ENCODE data around the gene VPREB3.
A peak's percentile ranks its signal among the peaks of the same experiment; 100 is the strongest.

Gene VPREB3

DNA sequence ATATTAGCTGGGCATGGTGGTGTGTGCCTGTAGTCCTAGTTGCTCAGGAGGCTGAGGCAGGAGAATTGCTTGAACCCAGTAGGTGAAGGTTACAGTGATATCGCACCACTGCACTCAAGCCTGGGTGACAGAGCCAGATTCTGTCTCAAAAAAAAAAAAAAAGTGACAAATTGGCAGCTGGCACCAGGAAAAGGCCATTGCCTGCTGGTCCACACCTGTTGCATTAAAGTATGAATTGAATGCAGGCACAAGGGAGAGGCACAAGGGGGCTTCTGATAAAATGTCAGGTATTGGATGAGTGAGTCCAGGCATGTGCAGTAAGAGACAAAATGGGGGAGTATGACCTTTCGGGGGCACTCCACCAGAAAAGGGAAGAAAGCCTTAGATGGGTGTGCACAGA is 31.5 kb downstream of the VPREB3 start:
- no peak for DNase-seq

DNA sequence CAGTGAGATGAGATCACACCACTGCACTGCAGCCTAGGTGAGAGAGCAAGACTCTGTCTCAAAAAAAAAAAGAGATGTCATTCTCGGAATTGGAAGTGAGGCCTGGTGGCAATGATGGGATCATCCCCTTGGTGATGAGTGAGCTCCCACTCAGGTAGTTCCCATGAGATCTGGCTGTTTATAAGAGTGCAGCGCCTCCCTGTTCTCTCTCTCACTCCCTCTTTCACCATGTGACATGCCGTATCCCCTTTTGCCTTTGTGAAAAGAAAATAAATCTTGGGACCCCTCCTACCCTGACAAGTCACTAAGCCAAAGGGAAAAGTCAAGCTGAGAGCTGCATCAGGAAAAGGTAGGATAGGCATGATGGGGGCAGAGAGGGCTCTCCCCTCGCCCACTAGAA is 32.1 kb downstream of the VPREB3 start:
- no peak for DNase-seq

DNA sequence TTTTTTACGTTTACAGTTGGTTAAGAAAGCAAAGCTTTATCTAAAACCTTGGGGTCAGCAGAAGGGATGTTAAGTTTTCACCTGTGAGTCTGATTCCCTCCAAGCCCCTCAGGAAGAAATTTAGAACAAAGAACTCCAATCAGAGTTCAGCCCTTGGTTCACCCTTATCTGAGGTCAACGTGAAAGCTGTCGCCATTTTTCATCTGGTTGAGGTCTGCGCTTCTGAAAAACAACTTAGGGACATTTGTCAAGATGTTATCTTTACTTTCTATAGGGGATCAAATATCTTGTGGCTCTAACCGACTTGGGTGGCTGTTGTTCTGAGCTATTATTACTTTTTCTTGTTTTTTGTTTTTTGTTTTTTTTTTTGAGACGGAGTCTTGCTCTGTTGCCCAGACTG is 33.4 kb downstream of the VPREB3 start:
- DNase-seq, result no peak

DNA sequence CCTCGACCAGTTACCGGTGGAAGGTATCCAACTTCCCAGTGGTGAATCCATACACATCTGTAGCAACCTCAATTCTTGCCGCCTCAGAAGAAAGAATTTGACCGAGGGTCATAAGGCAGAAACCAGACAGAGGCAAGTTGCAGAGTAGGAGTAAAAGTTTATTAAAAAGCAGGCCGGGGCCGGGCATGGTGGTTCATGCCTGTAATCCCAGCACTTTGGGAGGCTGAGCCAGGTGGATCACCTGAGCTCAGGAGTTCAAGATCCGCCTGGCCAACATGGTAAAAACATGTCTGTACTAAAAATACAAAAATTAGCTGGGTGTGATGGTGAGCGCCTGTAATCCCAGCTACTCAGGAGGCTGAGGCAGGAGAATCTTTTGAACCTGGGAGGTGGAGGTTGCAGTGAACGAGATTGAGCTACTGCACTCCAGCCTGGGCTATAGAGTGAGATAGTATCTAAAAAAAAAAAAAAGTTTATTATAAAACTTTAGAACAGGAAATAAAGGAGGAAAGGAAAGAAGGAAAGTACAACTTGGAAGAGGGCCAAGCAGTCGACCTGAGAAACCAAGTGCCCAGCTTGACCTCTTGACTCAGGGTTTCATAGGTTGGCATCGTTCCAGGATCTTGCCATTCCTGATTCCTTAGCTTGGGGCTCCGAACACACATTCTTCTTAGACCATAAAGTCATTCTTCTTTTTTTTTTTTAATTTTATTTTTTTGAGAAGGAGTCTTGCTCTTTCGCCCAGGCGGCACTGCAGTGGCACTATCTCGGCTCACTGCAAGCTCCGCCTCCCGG is 35.7 kb downstream of the VPREB3 start:
- DNase-seq, result no peak

DNA sequence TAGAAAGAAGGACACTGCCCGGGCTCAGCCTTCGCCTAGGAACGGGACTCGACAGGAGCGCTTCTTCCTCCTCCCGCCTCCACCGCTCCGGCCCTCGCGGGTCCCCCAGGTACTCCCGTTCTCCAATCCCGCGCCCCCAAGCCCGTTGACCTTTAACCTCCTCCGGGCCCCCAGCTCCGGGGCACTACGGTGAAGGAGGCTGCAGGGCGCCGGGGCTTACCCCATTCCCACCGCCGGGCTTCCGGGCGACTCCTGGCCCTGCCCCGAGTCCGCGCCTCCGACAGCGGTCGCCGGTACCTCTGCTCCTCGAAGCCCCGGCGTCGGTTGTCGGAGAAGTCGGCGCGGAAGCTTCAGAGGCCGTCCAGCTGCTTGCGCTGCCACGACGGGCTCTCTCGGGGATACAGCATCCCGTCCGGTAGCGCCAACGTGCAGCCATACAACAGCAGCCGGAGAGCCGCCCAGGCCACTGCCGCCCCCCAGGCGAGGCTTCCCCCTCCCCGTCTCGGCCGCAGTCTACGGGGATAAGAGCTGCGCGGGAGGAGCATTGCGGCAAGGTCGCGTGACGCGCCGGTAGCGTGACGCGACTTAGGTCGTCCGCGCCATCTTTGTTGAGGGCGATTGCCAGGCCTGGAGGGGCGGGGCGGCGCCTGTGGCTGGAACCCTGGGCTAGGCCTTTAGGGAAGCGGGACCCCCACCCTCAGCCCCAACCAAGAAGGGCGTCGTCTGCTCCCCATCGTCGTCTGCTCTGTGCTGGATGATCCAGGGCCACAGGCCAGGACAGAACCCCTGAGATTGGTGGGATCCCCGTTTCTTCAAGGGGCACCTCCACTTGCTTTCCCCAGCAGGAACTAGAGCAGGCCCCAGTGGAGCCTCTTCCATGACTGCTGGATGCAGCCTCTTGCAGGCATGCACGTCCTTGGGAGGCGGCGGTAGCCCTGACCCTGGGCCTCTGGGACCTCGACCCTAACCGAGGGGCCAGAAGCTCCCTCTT is 37.1 kb downstream of the VPREB3 start:
- DNase-seq, result peak; percentile 81 to 86

DNA sequence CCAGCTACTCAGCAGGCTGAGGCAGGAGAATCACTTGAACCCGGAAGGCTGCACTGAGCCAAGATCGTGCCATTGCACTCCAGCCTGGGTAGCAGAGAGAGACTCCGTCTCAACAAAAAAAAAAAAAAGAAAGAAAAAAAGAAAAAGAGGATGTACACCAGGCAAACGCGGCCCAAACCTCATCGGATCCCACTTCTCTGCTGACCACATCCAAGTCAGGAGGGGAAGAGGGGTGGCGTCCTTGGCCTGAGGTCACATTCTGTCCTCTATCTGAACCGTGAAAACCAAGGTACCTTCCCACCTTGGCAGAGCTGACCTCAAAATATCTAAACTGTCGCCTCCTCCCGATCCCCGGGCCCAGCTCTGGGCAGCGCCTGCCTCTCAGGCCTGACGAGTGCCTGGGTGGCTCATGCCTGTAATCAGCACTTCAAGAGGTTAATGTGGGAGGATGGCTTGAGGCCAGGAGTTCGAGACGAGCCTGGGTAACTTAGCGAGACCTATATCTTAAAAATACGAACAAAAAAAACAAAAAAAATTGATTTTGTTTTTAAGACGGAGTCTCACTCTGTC is 38.3 kb downstream of the VPREB3 start:
- DNase-seq, result no peak

DNA sequence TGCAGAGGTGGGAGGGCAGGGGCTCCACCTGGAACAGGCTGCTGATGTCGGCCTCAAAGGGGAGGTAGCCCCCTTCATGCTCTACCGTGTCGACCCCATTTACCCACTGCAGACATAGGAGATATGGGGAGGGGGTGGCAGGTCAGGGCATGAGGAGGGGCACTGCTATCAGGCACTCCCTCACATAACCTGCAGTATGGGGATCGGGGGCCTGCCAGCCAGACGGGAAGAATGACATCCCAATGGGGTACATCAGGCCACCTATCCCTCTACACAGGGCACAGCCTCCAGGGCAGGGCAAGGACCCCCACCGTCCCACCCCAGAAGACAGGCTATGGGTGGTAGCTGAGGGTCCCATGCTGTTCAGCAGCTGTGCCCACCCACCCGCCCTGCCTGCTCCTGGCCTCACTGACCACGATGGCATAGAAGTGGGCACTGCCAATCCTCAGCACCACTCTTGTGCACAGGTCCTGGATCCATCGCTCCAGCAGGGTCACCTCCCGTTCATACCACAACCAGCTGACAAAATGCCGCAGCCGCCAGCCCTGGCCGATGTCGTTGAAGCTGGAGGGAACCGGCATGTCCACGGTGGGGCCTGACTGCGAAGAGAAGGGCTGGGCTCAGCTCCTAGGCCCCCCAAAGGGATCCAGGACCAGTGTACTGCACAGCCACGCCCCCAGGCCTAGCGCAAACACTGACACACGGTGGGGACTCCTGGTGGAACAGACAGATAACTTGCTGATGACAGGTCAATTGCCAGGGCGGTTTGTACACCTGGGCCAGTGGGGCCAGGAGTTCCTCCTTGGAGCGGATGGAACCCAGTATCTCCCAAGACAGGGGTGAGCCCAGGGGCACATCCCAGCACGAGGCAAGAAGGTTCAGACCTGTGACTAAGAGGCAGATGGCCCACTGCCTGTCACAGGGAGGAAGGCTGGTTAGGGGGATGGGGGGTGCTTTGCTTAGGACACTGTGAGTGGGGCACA is 39.3 kb downstream of the VPREB3 start:
- no peak for DNase-seq

DNA sequence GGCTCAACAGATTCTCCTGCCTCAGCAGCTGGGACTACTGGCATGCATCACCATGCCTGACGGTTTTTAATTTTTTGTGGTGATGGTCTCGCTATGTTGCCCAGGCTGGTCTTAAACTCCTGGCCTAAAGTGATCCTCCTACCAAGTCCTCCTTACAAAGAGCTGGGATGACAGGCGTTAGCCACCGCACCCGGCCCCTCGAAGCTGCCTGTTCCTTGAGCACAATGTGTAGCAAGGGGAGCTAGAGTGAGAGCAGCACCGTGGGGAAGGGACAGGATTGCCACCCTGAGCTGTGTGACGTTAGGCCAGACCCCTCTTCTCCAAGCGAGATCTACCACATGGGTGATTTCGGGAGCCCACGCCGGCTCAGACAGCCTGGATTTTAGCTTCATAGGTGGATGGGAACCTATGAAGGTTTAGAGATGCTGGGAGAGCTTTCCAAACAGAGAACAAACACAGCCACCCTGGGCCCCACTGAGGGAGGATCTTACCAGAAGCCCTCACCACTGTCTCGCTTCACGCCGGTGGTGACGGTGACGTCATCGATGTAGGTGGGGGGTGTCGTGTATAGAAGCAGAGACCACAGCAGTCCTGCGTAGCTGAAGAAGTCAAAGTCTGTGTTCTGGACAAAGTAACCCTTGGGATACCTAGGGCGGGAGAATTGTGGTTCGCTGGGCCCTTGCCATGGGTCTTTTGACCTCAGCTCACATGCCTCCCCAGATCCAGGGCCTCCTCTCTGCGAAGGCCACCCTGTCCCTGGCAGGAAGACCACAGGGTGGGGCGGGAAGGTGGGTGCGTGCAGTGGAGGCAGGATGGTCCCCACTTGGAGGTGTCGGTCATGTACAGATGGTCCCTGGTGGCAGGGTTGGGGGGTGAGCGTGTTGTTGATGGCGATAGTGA is 40.3 kb downstream of the VPREB3 start:
- DNase-seq, result no peak

DNA sequence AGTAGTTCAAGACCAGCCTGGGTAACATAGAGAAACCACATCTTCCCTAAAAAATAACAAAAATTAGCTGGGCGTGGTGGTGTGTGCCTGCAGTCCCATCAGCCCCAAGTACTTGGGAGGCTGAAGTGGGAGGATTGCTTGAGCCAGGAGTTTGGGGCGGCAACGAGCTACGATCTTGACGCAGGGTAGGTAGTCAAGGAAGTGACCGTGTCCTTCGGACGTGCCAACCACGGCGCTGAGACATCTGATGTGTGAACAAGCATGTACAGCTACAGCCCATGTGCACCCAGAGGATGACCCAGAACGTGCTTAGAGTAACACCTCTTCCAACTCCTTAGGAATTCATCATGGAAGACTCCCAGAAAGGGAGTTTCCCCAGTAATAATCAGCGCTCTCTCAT is 42.0 kb downstream of the VPREB3 start:
- DNase-seq, result no peak

DNA sequence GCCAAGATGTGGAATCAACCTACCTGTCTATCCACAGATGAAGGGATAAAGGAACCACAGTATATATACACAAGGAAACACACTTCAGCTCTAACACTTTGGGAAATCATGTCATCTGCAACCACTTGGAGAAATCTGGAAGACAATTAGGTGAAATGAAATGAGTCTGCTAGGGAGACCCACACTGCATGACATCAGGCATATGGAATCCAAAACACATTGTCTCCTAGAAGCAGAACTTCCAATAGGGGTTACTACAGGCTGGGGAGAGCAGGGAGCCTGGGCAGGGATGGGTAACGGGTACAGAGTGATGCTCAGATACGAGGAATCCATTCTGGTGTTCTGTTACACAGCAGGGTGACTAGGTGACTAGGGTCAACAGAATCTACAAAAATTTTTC is 45.1 kb downstream of the VPREB3 start:
- DNase-seq, result no peak

DNA sequence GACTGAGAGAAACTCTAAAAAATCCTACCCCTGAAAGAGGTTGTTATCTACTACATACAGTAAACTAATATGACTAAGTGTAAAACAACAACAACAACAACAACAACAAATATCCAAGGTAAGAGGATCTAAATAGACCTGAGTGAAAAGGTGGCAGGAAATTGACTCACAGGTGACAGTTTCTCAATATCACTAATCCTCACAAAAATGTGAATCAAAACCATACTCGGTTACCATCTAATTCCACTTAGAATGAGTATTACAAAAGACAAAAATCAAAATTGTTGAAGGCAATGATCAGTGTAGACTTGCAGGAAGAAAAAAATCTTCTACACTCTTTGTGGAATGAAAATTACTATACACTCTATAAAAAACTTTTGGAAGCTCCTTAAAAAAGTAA is 46.0 kb downstream of the VPREB3 start:
- DNase-seq, result no peak

DNA sequence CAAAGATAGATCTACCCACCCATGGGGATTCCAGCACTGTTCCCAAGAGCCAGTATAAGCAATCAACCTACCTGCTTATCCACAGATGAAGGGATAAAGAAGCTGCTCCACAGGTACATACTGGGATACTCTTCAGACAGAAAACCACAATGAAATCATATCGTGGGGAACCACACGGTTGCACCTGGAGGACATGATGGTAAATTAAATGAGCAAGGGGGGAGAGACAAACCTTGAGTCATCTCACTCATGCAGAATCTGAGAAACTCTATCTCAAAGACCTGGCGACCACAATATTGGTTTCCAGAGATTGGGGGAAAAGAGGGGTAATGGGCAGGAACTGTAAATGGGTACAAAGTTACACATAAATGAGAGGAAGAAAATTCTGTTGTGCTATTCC is 48.9 kb downstream of the VPREB3 start:
- no peak for DNase-seq

DNA sequence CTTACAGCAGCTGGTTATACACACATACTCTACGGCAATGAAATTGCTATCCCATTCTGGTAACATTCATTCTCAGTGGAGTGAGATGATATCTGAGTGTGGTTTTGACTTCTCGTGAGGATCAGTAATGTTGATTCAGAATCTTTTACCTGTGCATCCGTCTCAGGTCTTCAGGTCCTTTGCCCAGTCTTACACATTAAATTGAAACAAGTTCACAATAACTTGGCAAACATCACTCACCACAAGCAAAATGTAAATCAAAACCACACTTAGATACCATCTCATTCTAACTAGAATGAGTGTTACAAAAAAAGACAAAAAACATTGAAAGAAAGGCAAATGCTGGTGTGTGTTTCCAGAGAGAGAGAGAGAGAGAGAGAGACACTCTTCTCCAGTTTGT is 49.4 kb downstream of the VPREB3 start:
- DNase-seq, result no peak

DNA sequence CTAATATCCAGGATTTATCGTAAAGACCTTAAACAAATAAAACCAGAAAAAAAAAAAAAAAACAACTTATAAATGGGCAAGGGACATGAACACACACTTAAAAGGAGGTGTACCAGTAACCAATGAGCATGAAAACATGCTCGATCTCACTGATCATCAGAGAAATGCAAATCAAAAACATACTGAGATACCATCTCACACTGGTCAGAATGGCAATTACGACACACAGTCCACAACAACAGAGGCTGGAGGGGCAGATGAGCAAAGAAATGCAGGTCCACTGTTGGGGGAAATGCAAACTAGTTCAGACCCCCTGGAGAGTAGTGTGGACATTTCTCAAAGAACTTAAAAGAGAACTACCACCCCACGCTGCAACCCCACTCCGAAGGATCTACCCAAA is 50.2 kb downstream of the VPREB3 start:
- DNase-seq, result no peak
